Glutamatergic neuron (in vitro differentiated cells): ENCODE data around the gene GINS2. TPM values are rescaled to one million over a fixed set of nuclear protein-coding genes. Genes with fewer than 3 reads are reported as not detected.

Experiments used
- DNase-seq: peaks from one replicate; pipeline ENCODE4 v3.0.0; 2022
- H3K27ac Mint-ChIP-seq: one replicate; pipeline ENCODE4 v1.8.0; 2020; ENCODE audit warnings: mild to moderate bottlenecking, mixed read lengths, inconsistent platforms; ENCODE audit not compliant: unreplicated experiment
- H3K27me3 Mint-ChIP-seq: one replicate; pipeline ENCODE4 v1.8.0; 2020; ENCODE audit warnings: mild to moderate bottlenecking, moderate library complexity, mixed read lengths, inconsistent platforms; ENCODE audit not compliant: unreplicated experiment
- H3K36me3 Mint-ChIP-seq: one replicate; pipeline ENCODE4 v1.8.0; 2020; ENCODE audit warnings: mild to moderate bottlenecking, mixed read lengths, inconsistent platforms; ENCODE audit not compliant: unreplicated experiment
- H3K4me1 Mint-ChIP-seq: one replicate; pipeline ENCODE4 v1.8.0; 2020; ENCODE audit warnings: mild to moderate bottlenecking, low read depth, mixed read lengths, inconsistent platforms; ENCODE audit not compliant: unreplicated experiment
- H3K4me3 Mint-ChIP-seq: one replicate; pipeline ENCODE4 v1.8.0; 2020; ENCODE audit warnings: mild to moderate bottlenecking, mixed read lengths, inconsistent platforms; ENCODE audit not compliant: unreplicated experiment
- H3K9me3 Mint-ChIP-seq: one replicate; pipeline ENCODE4 v1.8.0; 2020; ENCODE audit warnings: mild to moderate bottlenecking, moderate library complexity, mixed read lengths, inconsistent platforms; ENCODE audit not compliant: unreplicated experiment
- total RNA-seq: library from RNA; stranded (reverse); fragmentation: NEBNext Ultra II Directional; extraction: Animal tissue kit (Norgen Biotek cat#: 25700); gene quantifications from one replicate; pipeline ENCODE4 v1.2.1, GENCODE V29; 2021; ENCODE audit not compliant: unreplicated experiment
- TF ChIP-seq, protein P1 (sequence below): fragments of 200-600 bp; sonication (generic); IDR thresholded peaks from one replicate; pipeline ENCODE4 v1.5.0; 2021; ENCODE audit not compliant: partially characterized antibody, unreplicated experiment

Gene GINS2
- total RNA-seq, 1 donor from 2014 or later, result 7.1 TPM

DNA sequence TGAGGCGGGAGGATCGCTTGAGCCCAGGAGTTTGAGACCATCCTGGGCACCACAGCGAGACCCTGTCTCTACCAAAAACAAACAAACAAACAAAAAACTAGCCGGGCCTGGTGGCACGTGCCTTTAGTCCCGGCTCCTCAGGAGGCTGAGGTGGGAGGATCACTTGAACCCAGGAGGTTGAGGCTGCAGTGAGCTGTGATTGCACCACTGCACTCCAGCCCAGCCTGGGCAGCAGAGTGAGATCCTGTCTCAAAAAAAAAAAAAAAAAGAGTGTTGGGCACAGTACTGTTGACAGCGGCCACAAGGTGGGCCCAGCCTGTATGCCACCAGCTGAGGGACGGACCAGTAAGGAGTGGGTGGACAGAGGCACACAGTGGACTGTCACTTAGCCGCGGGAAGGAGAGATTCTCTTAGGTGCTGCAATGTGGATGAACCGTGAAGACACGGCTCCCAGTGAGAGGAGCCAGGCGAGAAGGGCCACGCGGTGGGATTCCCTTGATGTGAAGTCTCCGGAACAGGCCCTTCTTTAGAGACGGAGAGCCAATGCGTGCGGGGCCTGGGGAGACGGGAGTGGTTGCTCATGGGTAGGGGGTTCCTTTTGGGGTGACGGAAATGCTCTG lies 44.6 kb downstream of the GINS2 start:
- H3K36me3 Mint-ChIP-seq, result no peaks in the 10 kb centered on the region
- H3K4me1 Mint-ChIP-seq, result peaks cover 27% of the 10 kb centered on the region
- H3K4me3 Mint-ChIP-seq, result no peak overlapping the region
- TF ChIP-seq, protein P1, sequence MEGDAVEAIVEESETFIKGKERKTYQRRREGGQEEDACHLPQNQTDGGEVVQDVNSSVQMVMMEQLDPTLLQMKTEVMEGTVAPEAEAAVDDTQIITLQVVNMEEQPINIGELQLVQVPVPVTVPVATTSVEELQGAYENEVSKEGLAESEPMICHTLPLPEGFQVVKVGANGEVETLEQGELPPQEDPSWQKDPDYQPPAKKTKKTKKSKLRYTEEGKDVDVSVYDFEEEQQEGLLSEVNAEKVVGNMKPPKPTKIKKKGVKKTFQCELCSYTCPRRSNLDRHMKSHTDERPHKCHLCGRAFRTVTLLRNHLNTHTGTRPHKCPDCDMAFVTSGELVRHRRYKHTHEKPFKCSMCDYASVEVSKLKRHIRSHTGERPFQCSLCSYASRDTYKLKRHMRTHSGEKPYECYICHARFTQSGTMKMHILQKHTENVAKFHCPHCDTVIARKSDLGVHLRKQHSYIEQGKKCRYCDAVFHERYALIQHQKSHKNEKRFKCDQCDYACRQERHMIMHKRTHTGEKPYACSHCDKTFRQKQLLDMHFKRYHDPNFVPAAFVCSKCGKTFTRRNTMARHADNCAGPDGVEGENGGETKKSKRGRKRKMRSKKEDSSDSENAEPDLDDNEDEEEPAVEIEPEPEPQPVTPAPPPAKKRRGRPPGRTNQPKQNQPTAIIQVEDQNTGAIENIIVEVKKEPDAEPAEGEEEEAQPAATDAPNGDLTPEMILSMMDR, result no peak
- H3K9me3 Mint-ChIP-seq, result peaks cover 31% of the 10 kb centered on the region
- peaks cover 38% of the 10 kb centered on the region for H3K27me3 Mint-ChIP-seq
- peak overlapping the region; percentile 76 for H3K27ac Mint-ChIP-seq
- no peak for DNase-seq

DNA sequence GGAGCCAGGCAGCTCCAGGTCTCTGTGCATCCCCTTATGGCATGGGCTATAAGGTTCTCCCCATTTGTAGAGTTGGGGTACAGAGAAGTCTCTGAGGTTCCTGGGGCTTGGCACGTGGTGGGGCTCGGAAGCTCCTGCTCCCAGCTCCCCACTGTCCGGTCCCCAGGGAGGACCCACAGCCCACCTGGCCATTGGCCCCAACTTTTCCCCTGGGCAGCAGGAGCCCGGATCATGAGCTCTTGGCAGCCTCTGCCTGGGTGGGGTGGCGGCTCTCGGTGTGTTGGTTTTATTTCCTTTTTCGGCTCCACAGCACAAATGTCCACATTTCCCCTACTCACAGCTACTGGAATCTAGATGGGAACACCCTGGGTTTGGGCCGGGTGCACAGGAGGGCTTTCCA lies 45.1 kb downstream of the GINS2 start:
- no peak overlapping the region for H3K27ac Mint-ChIP-seq
- H3K4me3 Mint-ChIP-seq, result no peak overlapping the region
- H3K9me3 Mint-ChIP-seq, result peaks cover 28% of the 10 kb centered on the region
- DNase-seq, result no peak
- peaks cover 35% of the 10 kb centered on the region for H3K27me3 Mint-ChIP-seq
- H3K36me3 Mint-ChIP-seq, result no peaks in the 10 kb centered on the region
- TF ChIP-seq, protein P1, result no peak
- peaks cover 23% of the 10 kb centered on the region for H3K4me1 Mint-ChIP-seq

DNA sequence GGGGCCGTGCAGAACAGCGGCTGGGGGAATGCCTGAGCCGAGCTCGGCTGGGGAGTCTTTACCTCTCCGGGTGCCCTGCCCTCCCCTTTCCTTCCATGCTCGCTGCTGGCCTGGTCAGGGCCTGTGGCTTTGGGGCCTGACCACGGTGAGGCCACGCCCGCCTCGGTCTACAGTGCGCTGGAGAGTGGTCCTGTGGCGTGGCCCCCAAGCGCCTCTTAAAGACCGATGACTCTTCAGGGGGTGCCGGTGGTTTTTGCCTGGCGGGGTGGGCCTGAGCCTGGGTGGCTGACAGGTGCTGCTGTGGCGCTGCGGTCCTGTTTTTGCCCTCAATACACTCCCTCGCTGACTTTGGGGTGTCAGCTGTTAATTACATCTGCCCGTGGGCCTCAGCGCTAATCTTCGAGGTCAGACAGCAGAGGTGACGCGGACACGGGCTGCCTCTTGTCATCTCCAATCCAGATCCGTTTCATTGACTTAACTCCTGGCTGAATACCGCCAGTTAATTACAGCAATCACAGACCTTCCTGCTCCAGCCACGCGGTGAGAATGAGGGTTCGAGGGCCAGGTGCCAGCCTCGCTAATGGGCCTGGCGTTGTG lies 45.9 kb downstream of the GINS2 start:
- peak overlapping the region; percentile 62 for H3K27ac Mint-ChIP-seq
- H3K36me3 Mint-ChIP-seq, result no peaks in the 10 kb centered on the region
- no peak overlapping the region for H3K4me3 Mint-ChIP-seq
- no peak for DNase-seq
- peaks cover 30% of the 10 kb centered on the region for H3K9me3 Mint-ChIP-seq
- TF ChIP-seq, protein P1, result no peak
- H3K27me3 Mint-ChIP-seq, result peaks cover 35% of the 10 kb centered on the region
- H3K4me1 Mint-ChIP-seq, result peaks cover 28% of the 10 kb centered on the region

DNA sequence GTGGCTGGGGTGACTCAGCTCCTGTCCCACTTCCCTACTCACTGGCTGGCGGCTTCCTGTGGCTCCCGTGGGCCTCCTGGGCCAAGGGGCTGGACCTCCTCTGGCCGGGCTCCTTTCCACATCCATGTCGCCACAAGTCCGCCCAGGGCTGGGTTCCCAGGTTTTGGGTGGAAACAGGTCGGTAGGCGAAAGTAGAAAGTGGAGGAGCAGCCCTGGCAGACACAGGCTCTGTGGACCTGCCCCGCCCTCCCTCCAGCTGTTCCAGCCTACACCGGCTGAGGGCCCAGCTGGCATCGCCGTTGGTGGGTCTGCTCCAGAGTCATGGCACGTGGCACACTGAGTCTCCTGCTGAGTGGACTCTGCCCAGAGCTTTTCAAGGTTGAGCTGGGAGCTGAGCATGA lies 47.0 kb downstream of the GINS2 start:
- Mint-ChIP-seq H3K4me3 (no peak overlapping the region), H3K9me3 (peaks cover 31% of the 10 kb centered on the region), H3K36me3 (no peaks in the 10 kb centered on the region), H3K27ac (peak overlapping the region; percentile 38), H3K4me1 (peaks cover 28% of the 10 kb centered on the region), H3K27me3 (peaks cover 31% of the 10 kb centered on the region)
- TF ChIP-seq, protein P1, result no peak
- no peak for DNase-seq

DNA sequence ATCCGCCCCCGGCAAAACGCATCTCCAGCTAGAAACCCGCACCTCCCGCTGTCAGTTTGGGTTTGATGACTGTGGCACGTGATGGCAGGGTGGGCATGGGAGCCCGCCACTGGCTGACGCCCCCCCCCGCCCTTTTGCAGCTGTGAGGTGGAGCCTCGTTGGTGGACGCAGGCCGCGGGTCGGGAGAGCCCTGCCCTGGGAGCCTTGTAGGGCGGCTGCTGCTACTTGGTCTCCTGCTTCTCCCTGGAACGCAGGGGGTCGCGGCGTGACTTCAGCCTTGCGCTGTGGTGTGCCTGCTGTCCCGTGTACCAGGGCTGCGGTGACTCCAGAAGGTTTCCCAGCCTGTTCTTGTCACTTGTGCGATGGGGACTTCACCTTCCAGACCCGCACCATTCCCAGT lies 47.4 kb downstream of the GINS2 start:
- TF ChIP-seq, protein P1, result no peak
- H3K27ac Mint-ChIP-seq, result peak overlapping the region; percentile 59
- peaks cover 31% of the 10 kb centered on the region for H3K9me3 Mint-ChIP-seq
- no peaks in the 10 kb centered on the region for H3K36me3 Mint-ChIP-seq
- no peak overlapping the region for H3K4me3 Mint-ChIP-seq
- no peak for DNase-seq
- peaks cover 30% of the 10 kb centered on the region for H3K27me3 Mint-ChIP-seq
- H3K4me1 Mint-ChIP-seq, result peaks cover 25% of the 10 kb centered on the region
